K562 (cell line): ENCODE data around the gene OOSP3. TPM values are rescaled to one million over a fixed set of nuclear protein-coding genes. Genes with fewer than 3 reads are reported as not detected.

Source experiments
- BDP1 ChIP-seq: IDR thresholded peaks from 3 replicates; pipeline ENCODE4 v1.6.1; 2011; ENCODE audit not compliant: insufficient read length, insufficient read depth
- CCAR2 ChIP-seq: fragments of 200-400 bp; formaldehyde crosslinking; IDR thresholded peaks from 2 replicates; pipeline ENCODE4 v1.6.1; 2017; ENCODE audit warnings: mild to moderate bottlenecking, low read depth, low read length
- GTF2E2 ChIP-seq: fragments of 200-800 bp; sonication (Bioruptor generic); IDR thresholded peaks from 2 replicates; pipeline ENCODE4 v1.6.1; 2016; ENCODE audit warnings: missing genetic modification characterization, missing compliant biosample characterization
- MITF ChIP-seq: IDR thresholded peaks from 2 replicates; pipeline ENCODE4 v1.6.1; 2014; ENCODE audit warnings: antibody characterized with exemption
- NCOR1 ChIP-seq: fragments of 450-650 bp; IDR thresholded peaks from 2 replicates; pipeline ENCODE4 v1.6.1; 2016; ENCODE audit warnings: mild to moderate bottlenecking, moderate library complexity
- NR0B1 ChIP-seq: fragments of 450-650 bp; IDR thresholded peaks from one replicate; pipeline ENCODE4 v1.6.1; 2018; ENCODE audit warnings: mild to moderate bottlenecking, moderate library complexity; ENCODE audit not compliant: partially characterized antibody
- SAFB ChIP-seq: fragments of 200-400 bp; formaldehyde crosslinking; IDR thresholded peaks from 2 replicates; pipeline ENCODE4 v1.6.1; 2017; ENCODE audit warnings: low read depth, low read length, borderline replicate concordance
- ZFX ChIP-seq: sonication (generic); formaldehyde crosslinking; IDR thresholded peaks from 2 replicates; pipeline ENCODE4 v1.8.0; 2022; ENCODE audit warnings: mild to moderate bottlenecking, missing genetic modification reagents, moderate library complexity
- ZNF398 ChIP-seq: fragments of 250-450 bp; sonication (Bioruptor Pico); IDR thresholded peaks from 2 replicates; pipeline ENCODE4 v1.8.0; 2021; ENCODE audit warnings: moderate library complexity, mild to moderate bottlenecking, inconsistent platforms
- polyA plus RNA-seq, 8 experiments: library from polyadenylated mRNA; depleted of rRNA in 4 of 8; stranded (reverse) in 5 of 8; unstranded in 3 of 8; fragments of >200 nt; fragmentation: Nextera tagmentation in 2 of 8; fragmentation: Illumina TruSeq in 1 of 8; extraction: Ambion mirVana in 2 of 8; extraction: Trizol in 1 of 8; gene quantifications; 2 replicates each; pipeline versions ENCODE4 v1.2.1 to v1.2.3, GENCODE V29; 2011 to 2014; ENCODE audit warnings: inconsistent platforms in 1 of 8, missing spikeins in 1 of 8
- total RNA-seq, 7 experiments: library from RNA; depleted of rRNA in 6 of 7; stranded (reverse); fragments of >200 nt in 6 of 7; fragmentation: Illumina TruSeq in 2 of 7; extraction: Trizol in 2 of 7; gene quantifications; 2 replicates each; pipeline versions ENCODE4 v1.2.1 to v1.2.3, GENCODE V29; 2011 to 2021; ENCODE audit warnings: low replicate concordance in 1 of 7
- TF ChIP-seq, protein P1 (sequence below): fragments of 450-650 bp; IDR thresholded peaks from 2 replicates; pipeline ENCODE4 v1.6.1; 2016; ENCODE audit warnings: mild to moderate bottlenecking
- TF ChIP-seq, protein P2 (sequence below), 2 experiments: IDR thresholded peaks; 2 replicates each; pipeline ENCODE4 v1.6.1; 2011; ENCODE audit warnings: borderline replicate concordance in 1 of 2, control low read depth in 1 of 2, low read depth in 1 of 2, low read length in 1 of 2, mild to moderate bottlenecking in 1 of 2, mixed read lengths in 1 of 2, moderate library complexity in 1 of 2; ENCODE audit not compliant: insufficient read depth in 1 of 2, insufficient read length in 1 of 2, poor library complexity in 1 of 2, severe bottlenecking in 1 of 2; ENCODE audit errors: extremely low read depth in 1 of 2
- TF ChIP-seq, protein P3 (sequence below): IDR thresholded peaks from 2 replicates; pipeline ENCODE4 v1.6.1; 2016; ENCODE audit warnings: missing genetic modification characterization, missing compliant biosample characterization

Gene OOSP3
- total and polyA plus RNA-seq, 9 of the 15 experiments (the other 6 are each of a cell fraction or from before 2014, with no cell fraction given): 0.09 to 0.32 (median 0.15) TPM; not detected in 6

DNA sequence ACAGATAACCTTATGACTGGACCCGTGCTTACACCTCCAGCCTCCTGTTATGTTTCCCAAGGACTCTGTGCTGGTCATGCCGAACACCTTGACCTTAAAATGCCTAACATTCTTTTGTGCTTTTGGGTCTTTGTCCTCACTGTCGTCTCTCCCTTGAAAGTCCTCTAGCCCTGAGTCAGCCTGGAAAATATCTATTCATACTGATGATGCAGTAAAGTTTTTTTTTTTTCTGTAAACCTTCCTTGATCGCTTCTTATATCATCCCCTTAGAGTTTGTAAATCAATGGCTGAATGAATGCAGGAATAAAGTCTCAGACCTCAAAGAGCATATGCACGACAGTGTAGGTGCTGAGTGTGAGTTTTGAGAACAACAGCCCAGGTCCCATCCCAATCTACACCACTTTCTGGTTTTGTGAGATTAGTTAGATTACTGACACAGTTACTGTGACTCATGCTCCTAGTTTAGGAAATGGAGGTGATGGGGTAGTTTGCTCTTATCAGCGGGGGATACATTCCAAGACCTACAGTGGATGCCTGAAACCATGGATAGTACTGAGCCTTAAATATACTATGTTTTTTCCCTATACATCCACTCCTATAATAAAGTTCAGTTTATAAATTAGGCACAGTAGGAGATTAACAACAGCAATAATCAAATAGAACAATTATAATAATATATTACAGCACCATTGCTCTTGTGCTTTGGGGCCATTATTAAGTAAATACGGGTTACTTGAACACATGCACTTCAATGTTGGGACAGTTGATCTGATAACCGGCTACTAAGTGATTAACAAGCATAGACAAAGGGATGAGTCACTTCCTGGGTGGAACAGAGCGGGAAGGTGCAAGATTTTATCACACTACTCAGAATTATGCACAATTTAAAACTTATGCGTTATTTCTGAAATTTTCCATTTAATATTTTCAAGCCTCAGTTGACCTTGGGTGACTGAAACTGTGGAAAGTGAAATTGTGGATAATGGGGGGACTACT, 20.8 kb upstream of the OOSP3 start (continued):
- TF ChIP-seq GTF2E2 (tag): 0 out of 2 replicates have a peak, but pooled peaks have one; percentile 53
- TF ChIP-seq BDP1: no peak
- TF ChIP-seq, protein P1, sequence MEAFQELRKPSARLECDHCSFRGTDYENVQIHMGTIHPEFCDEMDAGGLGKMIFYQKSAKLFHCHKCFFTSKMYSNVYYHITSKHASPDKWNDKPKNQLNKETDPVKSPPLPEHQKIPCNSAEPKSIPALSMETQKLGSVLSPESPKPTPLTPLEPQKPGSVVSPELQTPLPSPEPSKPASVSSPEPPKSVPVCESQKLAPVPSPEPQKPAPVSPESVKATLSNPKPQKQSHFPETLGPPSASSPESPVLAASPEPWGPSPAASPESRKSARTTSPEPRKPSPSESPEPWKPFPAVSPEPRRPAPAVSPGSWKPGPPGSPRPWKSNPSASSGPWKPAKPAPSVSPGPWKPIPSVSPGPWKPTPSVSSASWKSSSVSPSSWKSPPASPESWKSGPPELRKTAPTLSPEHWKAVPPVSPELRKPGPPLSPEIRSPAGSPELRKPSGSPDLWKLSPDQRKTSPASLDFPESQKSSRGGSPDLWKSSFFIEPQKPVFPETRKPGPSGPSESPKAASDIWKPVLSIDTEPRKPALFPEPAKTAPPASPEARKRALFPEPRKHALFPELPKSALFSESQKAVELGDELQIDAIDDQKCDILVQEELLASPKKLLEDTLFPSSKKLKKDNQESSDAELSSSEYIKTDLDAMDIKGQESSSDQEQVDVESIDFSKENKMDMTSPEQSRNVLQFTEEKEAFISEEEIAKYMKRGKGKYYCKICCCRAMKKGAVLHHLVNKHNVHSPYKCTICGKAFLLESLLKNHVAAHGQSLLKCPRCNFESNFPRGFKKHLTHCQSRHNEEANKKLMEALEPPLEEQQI: peak; percentile 64
- peak; percentile 71 for TF ChIP-seq NCOR1
- TF ChIP-seq MITF: no peak
- TF ChIP-seq ZNF398 (CRISPR knock-in tag): no peak
- TF ChIP-seq, protein P2, sequence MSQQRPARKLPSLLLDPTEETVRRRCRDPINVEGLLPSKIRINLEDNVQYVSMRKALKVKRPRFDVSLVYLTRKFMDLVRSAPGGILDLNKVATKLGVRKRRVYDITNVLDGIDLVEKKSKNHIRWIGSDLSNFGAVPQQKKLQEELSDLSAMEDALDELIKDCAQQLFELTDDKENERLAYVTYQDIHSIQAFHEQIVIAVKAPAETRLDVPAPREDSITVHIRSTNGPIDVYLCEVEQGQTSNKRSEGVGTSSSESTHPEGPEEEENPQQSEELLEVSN (IDR thresholded peaks at IDR 0.05; ENCODE audit: borderline replicate concordance in 1 of 2, extremely low read depth in 1 of 2, insufficient read depth in 1 of 2, insufficient read length in 1 of 2, low read depth in 1 of 2, low read length in 1 of 2, poor library complexity in 1 of 2, severe bottlenecking in 1 of 2): no peak
- TF ChIP-seq NR0B1: no peak
- TF ChIP-seq, protein P3, sequence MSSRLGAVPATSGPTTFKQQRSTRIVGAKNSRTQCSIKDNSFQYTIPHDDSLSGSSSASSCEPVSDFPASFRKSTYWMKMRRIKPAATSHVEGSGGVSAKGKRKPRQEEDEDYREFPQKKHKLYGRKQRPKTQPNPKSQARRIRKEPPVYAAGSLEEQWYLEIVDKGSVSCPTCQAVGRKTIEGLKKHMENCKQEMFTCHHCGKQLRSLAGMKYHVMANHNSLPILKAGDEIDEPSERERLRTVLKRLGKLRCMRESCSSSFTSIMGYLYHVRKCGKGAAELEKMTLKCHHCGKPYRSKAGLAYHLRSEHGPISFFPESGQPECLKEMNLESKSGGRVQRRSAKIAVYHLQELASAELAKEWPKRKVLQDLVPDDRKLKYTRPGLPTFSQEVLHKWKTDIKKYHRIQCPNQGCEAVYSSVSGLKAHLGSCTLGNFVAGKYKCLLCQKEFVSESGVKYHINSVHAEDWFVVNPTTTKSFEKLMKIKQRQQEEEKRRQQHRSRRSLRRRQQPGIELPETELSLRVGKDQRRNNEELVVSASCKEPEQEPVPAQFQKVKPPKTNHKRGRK (tag): no peak
- TF ChIP-seq ZFX (CRISPR knock-in tag): 0 out of 2 replicates have a peak, but pooled peaks have one; percentile 21
- no peak for TF ChIP-seq SAFB
- no peak for TF ChIP-seq CCAR2
